ENCODE data around the gene HBM.
"Not testable (repeated sequence)": the region's sequence is repeated elsewhere in the genome, so short reads cannot be mapped to it uniquely, and the experiment has no call there.

- TF ChIP-seq CTCF (optimal IDR thresholded peaks at IDR 0.05 in 1 of 3, IDR thresholded peaks at IDR 0.05 in 1 of 3, conservative IDR thresholded peaks at IDR 0.05 in 1 of 3; ENCODE audit: extremely low read depth in 1 of 3, insufficient read depth in 2 of 3, low read length in 3 of 3); EZH2 (IDR thresholded peaks at IDR 0.05; ENCODE audit: low read length): not testable (repeated sequence)
These were observed 12.7 kb upstream of the HBM start for GRCh38 chr16:153129-153521.

Data from keratinocyte (primary cell).